HG02678 (cell line): ENCODE data around the gene OSBPL10.
"Not testable (repeated sequence)": the region's sequence is repeated elsewhere in the genome, so short reads cannot be mapped to it uniquely, and the experiment has no call there.

Source experiments
- ATAC-seq: cut with Tn5 transposase; IDR thresholded peaks from one replicate; pipeline ENCODE4 v1.9.1; 2021; ENCODE audit warnings: mild to moderate bottlenecking, moderate library complexity; ENCODE audit not compliant: unreplicated experiment

Gene OSBPL10

DNA sequence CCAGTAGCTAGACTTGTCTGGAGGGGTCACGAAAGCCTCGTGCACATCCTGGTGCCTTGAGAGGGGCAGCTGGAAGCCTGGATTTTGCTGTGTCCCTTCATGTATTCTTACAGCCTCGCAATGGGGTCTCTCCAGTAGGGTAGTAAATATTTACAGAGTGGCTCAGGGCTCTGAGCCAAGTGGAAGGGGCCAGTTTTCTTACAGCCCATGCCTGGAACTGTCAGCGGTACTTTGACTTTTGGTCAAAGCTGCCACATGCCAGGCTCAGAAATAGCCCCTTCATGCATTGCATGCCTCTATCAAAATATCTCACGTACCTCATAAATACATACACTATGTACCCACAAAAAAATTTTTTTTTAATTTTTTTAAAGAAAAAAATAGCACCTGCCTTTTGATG is 119.2 kb downstream of the OSBPL10 start:
- ATAC-seq = no peak

DNA sequence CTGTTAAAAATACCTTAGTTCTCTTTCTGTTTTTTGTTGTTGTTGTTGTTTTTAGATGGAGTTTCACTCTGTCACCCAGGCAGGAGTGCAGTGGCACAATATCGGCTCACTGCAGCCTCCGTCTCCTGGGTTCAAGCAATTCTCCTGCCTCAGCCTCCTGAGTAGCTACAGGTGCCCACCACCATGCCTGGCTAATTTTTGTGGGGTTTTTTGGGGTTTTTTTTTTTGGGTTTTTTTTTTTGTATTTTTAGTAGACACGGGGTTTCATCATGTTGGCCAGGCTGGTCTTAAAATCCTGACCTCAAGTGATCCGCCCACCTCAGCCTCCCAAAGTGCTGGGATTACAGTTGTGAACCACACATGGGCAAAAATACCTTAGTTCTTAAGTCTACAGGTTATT is 120.4 kb downstream of the OSBPL10 start:
- ATAC-seq = not testable (repeated sequence)

DNA sequence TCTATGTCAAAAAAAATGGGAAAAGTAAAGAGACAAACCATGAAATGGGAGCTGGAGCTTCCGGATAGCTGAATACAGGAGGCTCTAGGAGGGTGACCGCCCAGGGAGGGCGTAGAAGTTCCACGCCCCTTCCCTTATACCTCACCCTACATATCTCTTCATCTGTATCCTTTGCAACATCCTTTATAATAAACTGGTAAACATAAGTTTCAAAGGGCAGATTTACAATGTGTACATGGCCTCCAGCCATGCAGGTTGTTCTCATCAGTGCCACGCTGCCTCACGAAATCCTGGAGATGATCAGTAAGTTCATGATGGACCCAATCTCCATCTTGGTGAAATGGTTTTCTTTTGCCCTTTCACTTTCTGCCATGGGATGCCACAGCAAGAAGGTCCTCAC is 121.8 kb downstream of the OSBPL10 start:
- ATAC-seq = no peak

DNA sequence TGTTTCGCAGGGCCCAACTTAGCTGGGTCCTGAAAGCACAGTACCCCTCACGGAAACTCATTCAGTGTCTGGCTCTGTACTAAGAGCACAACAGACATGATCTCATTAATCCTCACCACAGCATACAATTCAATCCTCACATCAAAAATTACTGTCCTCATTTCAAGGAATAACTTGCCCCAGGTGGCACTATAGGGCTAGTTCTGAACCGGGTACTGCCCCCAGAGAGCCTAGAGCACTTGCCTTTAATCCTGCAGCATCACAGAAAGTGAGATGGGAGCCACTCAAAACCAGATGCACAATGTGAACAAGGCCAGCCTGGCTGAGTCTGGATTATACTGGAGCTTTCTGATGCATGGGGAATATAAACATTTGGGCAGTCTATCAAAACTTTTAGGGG is 122.6 kb downstream of the OSBPL10 start:
- ATAC-seq = no peak

DNA sequence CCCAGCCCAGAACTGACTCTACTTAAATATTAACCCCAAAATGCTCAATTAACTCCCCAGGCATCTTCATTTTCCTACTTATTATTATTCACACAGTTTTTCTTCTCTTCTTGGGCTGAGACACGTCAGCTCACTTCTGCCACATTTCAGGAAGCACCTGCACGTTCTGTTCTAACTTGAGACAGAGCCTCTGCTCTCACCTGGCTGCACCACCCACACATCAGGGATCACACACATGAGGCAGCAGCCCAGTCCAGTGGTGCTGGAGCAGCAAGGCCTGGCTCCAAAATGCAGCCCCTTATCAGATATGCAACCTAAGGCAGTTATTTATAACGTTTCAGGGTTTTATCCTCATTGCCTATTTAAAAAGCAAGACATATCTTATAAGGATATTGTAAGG is 127.5 kb downstream of the OSBPL10 start:
- ATAC-seq = no peak

- no peak for ATAC-seq
These were observed 129.8 kb downstream of the OSBPL10 start for GRCh38 chr3:31851278-31851677.

DNA sequence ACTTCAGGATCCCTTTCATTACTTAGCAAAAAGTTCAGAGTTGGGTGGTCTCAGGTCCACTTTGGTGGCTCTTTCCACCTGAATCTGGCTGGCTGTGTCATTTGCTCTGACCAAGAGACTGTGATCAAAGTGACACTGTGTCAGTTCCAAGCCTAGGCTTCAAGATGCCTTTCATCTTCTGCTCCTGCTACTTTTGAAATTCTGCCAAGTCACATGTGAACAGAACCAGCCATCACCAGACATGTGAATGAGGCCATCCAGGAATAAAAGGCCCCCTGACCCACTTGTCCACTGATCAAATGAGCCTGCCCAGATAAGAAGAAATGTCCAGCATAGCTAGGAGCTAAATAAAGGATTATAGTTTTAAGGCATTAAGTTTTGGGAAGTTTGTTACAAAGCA is 132.2 kb downstream of the OSBPL10 start:
- ATAC-seq = no peak

DNA sequence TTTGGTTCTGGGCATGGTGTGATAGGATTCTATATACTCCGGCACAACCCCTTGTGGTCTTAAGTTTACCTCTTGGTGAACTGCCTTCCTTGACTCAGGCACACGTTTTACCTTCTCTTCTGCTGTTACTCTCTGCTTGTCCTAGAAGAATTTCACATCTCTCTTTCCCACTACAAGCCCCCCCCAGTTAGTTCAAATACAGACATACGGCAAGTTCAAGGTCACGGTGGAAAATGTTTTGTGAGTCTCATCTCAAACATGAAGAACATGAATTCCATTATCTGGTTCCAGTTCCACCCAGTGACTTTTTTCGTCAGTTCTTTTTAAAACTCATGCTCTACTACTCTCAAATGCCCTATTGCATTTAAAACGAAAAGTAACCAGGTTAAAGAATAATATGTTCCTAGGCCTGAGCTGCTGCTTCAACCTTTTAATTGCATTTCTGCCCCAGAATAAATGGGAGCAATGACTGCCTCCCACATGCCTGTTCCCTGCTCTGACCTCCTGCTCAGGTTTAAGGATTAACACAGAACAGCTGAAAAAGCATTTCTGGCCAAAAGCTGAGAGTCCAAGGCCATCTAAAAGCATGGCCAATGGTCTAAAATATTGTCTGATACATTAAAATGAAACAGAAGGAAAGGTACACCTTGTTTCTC is 132.8 kb downstream of the OSBPL10 start:
- ATAC-seq = no peak

- no peak for ATAC-seq
These were observed 133.3 kb downstream of the OSBPL10 start for GRCh38 chr3:31847760-31848159.

- ATAC-seq = no peak
These were observed 139.5 kb downstream of the OSBPL10 start for GRCh38 chr3:31841515-31841914.

DNA sequence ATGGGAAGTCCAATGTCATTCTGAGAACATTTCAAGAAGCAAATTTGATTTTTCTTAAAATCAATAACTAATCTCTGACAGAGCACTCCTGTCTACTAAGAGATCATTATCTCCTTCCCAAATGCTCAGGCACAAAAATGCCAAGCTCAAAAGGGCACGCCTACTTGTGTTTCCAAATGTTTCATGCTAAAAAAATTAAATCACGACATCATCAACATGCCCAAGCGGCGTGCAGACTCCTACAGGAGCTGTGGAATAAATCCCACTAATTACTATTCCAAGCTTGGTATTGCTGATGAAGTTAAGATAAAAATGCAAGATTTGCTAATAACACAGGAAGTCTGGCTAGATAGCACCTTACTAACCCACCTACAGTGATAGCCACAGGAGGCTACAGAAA is 140.8 kb downstream of the OSBPL10 start:
- ATAC-seq = no peak

GRCh38 chr3:31839144-31839917 is 141.7 kb downstream of the OSBPL10 start:
- no peak for ATAC-seq

DNA sequence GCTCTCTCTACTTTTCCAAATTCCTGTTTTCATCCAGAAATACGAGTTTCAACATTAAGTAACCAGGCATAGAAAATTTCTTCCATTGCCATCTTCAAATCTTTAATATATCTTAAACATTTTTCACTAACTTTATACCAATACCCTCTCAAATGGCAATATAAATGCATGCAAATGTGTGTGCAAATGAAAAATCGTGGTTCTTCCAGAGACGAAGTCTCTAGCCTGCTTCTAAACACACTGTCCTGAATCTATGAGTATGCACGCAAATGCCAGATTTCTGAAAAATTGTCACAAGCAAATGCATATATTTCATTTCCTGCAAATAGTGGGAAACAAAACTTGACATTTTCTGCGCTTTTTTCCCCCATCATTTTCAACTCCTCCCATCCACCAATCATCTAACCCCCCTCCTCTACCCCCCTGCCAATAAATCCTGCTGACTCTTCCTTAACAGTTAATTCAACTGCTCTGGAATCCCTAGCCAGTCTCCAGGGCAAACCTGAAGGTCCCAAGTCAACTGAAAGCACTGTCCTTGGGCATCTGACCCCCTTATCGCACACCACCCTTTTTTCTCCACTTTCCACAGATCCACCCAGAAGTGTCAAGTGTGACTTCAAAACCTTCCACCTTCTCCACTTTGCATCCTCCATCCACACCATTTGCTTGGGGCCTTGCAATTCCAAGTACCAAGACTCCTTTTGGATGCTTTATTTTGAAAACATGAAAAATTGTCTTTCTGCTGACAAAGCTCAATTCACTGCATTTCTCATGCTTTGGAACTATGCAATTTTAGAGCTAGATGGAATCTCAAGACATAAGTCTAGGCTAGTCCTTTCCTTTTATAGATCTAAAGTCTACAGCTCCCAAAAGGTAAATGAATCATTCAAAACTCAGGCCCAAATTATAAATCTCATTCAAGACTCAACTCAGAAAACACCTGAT is 144.7 kb downstream of the OSBPL10 start:
- ATAC-seq = no peak

DNA sequence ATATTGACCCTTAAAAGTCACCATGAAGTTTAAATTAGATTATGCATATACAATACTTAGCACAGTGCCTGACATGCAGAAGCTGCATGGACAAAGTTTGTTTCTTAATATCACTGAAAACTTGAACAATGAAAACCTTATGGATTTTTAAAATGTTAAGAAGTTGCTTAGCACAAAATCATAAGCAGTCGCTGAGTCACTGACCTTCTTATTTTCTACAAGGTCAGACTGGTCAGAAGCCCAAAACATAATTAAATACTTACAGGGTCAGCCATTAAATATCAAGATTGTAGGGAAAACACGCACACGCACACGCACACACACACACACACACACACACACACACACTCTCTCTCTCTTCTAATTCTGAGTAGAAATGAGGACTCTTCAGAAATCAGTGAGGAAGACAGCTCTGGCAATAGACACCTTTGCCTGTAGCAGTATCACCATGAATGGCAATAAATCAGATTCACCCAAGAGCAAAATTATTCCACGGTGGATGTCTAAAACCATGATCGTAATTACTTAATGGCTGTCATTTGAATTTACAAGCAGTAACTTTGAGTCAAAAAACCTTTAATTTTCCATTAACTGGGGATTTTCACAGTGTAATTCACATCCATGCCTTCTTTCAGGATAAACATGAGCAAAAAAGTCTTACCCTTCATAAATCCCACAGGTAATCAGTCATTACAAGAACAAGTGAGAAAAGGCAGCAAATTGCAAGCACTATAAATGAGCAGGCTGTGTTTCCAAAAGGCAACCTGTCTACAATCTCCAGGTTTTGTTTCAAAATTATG is 147.5 kb downstream of the OSBPL10 start:
- no peak for ATAC-seq

GRCh38 chr3:31832551-31832950 is 148.5 kb downstream of the OSBPL10 start:
- no peak for ATAC-seq

DNA sequence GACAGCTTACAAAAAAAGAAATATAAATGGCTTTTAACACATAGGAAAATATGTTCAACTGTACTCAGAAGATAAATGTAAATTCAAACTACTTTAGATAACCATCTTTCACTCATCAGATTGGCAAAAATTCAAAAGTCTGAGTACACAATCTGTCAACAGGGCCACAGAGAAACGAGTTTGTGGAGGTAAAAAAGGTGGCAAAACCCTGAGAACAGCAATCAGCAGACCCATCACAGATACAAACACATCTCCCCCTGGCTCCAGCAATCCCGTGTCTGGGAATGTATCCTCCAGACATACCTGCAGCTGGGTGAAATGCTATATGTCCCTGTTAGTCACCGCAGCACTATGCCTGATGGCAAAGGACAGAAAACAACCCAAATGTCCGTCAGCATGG is 149.5 kb downstream of the OSBPL10 start:
- no peak for ATAC-seq

- ATAC-seq = no peak
These were observed 151.1 kb downstream of the OSBPL10 start for GRCh38 chr3:31829826-31830426.

DNA sequence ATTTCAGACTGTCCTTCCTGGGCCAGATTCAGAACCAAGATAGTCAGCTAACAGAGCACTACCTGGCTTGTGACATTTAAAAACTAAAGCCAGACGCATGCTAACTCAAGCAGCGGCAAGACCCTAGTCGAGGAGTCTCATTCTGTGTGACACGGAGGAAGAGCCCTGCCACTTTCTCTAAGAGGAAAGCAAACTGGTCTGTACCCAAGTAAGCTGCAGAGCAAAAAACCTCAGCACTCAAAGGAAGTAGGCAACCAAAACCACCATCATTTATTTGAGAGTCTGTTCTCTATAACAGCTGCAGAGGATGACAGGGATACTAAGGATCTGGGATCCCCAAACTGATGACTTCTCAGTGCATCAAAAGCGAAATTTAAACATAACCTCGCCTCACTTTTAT is 152.1 kb downstream of the OSBPL10 start:
- ATAC-seq = no peak

DNA sequence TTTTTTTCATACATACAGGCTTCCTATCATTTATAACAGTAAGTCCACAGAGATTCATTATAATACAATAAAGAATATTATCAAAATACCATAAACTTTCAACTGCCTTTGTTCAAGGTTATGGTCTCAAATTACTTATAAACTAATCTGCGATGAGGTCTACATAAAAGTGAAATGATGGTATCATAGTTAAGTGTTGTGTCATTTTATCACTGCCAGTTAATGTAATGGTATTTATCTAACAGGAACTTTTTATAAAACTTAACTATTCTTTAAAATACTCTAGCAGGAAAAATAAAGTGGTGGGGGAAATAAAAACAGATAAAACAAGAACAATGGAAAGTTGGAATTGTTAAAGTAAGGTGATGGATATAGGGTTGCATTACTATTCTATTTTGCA is 153.1 kb downstream of the OSBPL10 start:
- ATAC-seq = no peak

GRCh38 chr3:31823184-31823583 is 157.9 kb downstream of the OSBPL10 start:
- ATAC-seq = no peak
